ENCODE data around the gene DHRS11.

DNA sequence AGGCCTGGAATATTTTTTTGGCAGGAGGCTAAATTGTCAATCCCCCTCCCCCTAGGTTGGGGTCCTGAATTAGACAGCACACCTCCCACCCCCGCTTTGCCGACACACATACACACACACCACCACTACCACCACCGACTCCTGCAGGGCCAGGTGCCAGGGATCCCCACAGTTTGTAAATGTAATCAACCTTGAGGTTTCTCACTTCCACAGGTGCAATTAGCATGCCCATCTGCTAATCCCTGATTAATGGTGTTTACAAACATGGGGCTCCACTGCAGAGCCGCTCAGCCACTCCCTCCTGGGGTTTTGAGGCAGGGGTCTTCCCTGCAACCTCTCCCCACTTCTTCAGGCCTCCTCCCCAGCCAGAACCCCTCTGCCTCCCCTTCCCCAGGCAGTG, 21.5 kb downstream of the DHRS11 start:
- no peak for TF ChIP-seq CTCF (IDR thresholded peaks at IDR 0.05)
- no peak for TF ChIP-seq POLR2A (IDR thresholded peaks at IDR 0.05)

All from heart left ventricle (tissue), 13 donors.